Activated naive CD8-positive, alpha-beta T cell treated with anti-CD3 and anti-CD28 coated beads, Interleukin-2, amount 50 U/mL, for 16 hours (primary cell): Measurements from ENCODE around the gene OR6J1.
"Not testable (repeated sequence)": the region's sequence is repeated elsewhere in the genome, so short reads cannot be mapped to it uniquely, and the experiment has no call there.

ENCODE experiments used
- DNase-seq: peaks from one replicate; pipeline ENCODE4 v3.0.0-alpha.2; 2020; ENCODE audit warnings: low read depth, low spot score

OR6J1 gene

GRCh38 chr14:22644305-22644635, at the start of gene OR6J1:
TSS of gene OR6J1 (minus strand) at chr14:22644352. CDS start at chr14:22634811, 9,541 bp downstream.
- DNase-seq, result no peak

- no peak for DNase-seq
Observed at GRCh38 chr14:22692194-22692593, 48.0 kb upstream of the OR6J1 start.

DNA sequence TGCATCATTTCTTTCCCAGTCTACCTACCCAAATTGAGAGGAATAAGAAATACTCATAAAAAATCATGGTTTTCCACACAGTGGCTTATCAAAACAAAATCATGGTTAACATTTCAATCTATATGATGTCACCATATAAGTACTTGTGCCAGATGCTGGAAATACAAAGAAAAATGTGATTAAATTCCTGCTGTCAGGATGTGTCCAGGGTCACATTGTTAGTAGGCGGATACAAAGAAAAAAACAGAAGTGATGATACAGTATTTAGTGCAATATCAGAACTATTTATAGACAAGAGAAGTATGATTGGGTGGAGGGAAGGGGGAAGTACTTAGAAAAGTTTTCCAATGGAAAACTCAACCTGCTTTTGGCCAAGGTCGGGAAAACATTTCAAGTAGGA, 47.0 kb upstream of the OR6J1 start:
- no peak for DNase-seq

- no peak for DNase-seq
Observed at GRCh38 chr14:22689199-22689598, 45.0 kb upstream of the OR6J1 start.

- DNase-seq, result not testable (repeated sequence)
Observed at GRCh38 chr14:22687969-22688368, 43.8 kb upstream of the OR6J1 start.

DNA sequence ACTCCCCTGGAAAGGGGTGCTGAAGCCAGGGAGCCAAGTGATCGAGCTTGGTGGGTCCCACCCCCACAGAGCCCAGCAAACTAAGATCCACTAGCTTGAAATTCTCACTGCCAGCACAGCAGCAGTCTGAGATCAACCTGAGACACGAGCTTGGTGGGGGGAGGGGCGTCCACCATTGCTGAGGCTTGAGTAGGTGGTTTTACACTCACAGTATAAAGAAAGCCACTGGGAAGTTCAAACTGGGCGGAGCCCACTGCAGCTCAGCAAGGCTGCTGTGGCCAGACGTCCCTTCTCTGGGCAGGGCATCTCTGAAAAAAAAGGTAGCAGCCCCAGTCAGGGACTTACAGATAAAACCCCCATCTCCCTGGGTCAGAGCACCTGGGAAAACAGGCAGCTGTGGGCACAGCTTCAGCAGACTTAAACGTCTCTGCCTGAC, 42.0 kb upstream of the OR6J1 start:
- DNase-seq, result not testable (repeated sequence)

DNA sequence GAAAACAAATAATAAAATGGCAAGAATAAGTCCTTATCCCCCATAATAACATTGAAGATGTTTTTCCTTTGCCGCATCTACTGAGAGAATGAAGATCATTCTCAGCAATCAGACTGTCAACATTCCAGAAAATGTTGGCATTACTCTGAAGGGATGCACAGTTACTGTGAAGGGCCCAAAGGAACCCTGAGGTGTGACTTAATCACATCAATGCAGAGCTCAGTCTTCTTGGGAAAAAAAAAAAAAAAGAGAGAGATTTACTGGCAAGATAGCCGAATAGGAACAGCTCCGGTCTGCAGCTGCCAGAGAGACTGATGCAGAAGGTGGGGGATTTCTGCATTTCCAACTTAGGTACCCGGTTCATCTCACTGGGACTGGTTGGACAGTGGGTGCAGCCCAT, 41.3 kb upstream of the OR6J1 start:
- no peak for DNase-seq

GRCh38 chr14:22683428-22683827, 39.3 kb upstream of the OR6J1 start:
- DNase-seq, result not testable (repeated sequence)

GRCh38 chr14:22678221-22678620, 34.1 kb upstream of the OR6J1 start:
- no peak for DNase-seq

DNA sequence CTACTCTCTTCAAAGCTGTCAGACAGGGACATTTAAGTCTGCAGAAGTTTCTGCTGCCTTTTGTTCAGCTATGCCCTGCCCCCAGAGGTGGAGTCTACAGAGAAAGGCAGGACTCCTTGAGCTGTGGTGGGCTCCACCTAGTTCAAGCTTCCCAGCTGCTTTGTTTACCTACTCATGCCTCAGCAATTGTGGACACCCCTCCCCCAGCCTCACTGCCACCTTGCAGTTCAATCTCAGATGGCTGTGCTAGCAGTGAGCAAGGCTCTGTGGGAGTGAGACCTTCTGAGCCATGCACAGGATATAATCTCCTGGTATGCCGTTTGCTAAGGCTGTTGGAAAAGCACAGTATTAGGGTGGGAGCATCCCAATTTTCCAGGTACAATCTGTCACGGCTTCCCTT, 33.4 kb upstream of the OR6J1 start:
- not testable (repeated sequence) for DNase-seq

GRCh38 chr14:22671622-22672021, 27.5 kb upstream of the OR6J1 start:
- DNase-seq, result no peak

GRCh38 chr14:22668863-22669262, 24.7 kb upstream of the OR6J1 start:
- DNase-seq, result no peak

- DNase-seq, result no peak
Observed at GRCh38 chr14:22668417-22668816, 24.3 kb upstream of the OR6J1 start.

- no peak for DNase-seq
Observed at GRCh38 chr14:22667881-22668280, 23.7 kb upstream of the OR6J1 start.

DNA sequence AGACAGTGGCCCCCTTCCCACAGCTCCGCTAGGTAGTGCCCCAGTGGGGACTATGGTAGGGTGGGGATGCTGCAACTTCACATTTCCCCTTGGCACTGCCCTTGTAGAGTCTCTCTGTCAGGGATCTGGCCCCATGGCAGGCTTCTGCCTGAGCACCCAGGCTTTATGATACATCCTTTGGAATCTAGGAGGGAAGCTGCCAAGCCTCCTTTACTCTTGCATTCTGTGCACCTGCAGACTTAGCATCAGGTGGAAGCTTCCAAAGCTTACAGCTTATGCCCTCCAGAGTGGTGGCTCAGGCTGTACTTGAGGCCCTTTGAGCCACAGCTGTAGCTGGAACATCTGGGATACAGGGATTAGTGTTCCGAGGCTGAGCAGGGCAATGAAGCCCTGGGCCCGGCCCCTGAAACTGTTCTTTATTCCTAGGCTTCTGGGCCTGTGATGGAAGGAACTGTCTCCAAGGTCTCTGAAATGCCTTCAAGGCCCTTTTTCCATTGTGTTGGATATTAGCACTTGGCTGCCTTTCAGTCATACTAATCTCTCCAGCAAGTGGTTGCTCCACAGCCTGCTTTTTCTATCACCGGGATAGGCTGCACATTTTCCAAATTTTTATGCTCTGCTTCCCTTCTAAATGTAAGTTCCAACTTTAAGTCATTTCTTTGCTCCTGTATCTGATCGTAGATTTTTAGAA, 22.2 kb upstream of the OR6J1 start:
- no peak for DNase-seq

DNA sequence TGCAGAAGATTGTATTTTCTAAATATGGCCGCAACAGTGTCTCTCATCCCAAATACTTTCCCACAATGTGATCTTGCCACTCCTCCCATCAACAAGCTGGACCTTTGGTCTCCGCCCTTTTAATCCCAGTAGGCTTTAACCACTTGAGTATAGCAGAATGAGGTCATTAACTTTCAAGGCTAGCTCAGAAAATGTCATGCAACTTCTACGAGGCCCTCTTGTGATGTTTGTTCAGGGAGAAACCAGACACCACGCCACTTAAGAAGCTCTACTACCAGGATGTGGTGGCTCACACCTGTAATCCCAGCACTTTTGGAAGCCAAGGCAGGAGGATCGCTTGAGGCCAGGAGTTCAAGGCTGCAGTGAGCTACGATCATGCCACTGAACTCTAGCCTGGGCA, 20.1 kb upstream of the OR6J1 start:
- no peak for DNase-seq

GRCh38 chr14:22660654-22661053, 16.5 kb upstream of the OR6J1 start:
- DNase-seq, result no peak

DNA sequence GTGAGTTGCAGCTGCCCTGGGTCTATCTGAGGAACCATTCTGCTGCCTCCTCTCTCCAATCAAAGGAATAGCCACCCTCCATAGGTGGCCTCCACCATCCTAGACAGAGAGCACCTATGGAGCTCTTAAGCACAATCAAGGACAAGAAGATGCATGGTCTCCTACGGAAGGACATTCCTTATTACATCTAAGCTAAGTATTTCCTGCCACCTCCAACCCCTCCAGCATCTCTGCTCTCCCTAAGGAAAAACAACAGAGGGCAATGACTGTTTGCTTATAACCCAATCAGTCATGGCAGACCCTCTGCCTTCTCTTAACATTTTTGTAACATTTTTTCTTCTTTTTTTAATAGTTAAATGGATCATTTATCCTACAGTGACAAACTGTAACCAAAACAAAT, 14.8 kb upstream of the OR6J1 start:
- no peak for DNase-seq

DNA sequence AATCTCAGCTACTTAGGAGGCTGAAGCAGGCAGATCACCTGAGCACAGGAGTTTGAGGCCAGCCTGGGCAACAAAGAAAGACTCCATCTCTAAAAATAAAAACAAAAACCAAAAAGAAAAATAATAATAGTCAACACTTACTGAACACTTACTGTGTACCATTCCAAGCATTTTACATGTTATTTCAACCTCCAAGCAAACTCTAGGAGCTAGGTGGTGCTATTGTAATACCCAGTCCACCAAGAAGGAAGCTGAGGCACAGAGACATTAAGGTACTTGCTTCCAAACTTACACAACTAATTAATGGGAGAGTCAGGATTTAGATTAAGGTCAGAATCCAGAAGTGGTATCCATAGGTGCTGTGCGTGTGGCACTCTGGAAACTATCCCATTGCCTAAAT, 13.7 kb upstream of the OR6J1 start:
- DNase-seq, result no peak

- no peak for DNase-seq
Observed at GRCh38 chr14:22656945-22657731, 13.0 kb upstream of the OR6J1 start.

DNA sequence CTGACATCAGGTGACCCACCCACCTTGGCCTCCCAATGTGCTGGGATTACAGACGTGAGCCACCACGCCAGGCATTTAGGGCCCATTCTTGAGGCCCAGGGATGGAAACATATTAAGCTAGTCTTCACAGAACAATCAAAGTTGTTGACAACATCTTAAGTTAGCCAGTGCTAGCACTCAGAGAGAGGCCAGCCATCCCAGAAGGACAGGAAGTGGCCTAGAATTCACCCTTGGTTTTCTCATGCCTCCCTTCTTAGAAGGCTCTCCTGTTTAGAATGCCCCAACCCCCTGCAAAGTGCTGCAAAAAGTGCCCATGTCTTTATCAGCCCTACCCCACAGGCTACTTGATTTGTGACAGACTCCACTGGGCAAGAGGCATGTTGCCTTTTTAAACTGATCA, 12.1 kb upstream of the OR6J1 start:
- no peak for DNase-seq

DNA sequence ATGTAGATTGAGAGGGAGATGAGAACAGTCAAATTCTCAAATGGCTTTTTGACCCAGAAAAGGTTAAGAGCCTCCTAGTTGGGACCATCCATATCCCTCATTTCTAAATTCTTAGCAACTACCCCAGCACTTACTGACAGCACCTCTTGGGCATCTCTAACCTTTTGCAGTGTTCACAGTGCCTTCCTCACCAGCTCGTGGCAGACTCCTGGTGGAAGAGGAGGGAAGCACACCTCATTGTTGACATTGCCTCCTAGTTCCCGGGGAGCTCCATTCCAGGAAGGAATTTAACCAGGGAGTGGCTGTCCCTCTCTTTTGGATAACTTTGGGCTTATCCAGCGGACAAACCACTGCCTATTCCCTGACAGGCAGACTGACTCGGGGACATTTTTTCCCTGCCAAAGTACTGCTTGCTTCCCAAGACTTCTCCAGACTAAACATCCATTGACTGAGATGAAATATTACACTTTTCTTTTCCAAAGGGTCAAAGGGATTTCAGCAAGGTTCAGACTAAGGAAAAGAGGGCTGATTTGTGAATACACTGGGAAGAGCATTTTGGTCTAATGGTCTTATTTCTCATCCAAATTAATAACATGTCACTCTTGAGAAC, 9.0 kb upstream of the OR6J1 start:
- no peak for DNase-seq

GRCh38 chr14:22651586-22651985, 7.4 kb upstream of the OR6J1 start:
- DNase-seq, result no peak
